Glomerular endothelial cell (primary cell): ENCODE results near the gene IL6ST. TPM values are rescaled to one million over a fixed set of nuclear protein-coding genes. Genes with fewer than 3 reads are reported as not detected.
"Not testable (repeated sequence)": the region's sequence is repeated elsewhere in the genome, so short reads cannot be mapped to it uniquely, and the experiment has no call there.

Experiments
- DNase-seq: peaks from one replicate; pipeline ENCODE4 v3.0.0-alpha.2; 2011; ENCODE audit warnings: low read depth, low spot score; ENCODE audit errors: extremely low read depth
- total RNA-seq: library from RNA; depleted of rRNA; stranded (reverse); fragments of >200 nt; gene quantifications from 2 replicates; pipeline ENCODE4 v1.2.3, GENCODE V29; 2015

The IL6ST gene
- total RNA-seq, 1 donor from 2014 or later = 434 TPM

- no peak for DNase-seq
Measured at GRCh38 chr5:56006094-56006493, 11.3 kb upstream of the IL6ST start.

DNA sequence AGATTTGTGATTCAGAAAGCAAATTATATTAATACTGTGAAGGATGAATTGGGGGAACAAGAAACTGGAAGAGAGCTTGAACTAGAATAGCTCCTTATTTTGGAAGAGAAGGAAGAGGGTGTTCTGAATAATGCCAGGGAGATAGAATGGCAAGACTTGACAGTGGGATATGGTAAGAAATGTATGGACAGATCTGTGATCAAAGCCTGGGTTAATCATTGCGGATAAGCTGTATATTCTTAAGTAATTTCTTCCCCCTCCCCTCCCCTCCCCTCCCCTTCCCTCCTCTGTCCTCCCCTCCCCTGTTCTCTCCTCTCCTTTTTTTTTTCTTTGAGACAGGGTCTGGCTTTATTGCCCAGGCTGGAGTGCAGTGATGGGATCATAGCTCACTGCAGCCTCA, 10.1 kb upstream of the IL6ST start:
- DNase-seq = no peak

- DNase-seq = no peak
Measured at GRCh38 chr5:56003679-56004078, 8.9 kb upstream of the IL6ST start.

DNA sequence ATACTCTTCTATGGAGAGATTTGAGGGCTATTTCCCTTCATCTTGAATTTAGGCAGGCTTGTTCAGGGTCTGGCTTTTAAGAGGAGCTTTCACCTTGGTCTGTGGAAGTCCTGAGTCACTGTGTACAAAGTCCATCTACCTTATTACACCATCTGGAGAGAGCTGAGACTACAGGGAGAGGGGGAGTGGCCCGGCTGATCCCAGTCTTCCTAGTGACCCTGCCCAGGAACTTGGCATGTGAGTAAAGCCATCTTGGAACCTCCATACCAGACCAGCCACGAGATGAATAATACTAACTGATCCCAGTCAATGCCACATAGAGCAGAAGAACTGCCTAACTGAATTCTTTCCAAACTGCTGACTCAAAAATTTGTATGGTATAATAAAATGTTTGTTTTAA, 8.4 kb upstream of the IL6ST start:
- no peak for DNase-seq

DNA sequence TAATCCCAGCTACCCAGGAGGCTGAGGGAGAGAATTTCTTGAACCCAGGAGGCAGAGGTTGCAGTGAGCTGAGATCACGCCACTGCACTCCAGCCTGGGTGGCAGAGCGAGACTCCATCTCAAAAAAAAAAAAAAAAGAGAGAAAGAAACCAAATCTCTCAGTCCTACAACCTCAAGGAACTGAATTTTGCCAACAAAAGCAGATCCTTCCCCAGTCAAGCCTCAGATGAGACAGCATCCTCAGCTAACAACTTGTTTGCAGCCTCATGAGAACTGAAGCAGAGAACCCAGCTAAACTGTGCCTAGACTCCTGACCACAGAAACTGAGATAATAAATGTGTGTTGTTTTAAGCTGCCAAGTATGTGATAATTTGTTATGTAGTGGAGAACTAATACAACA, 7.5 kb upstream of the IL6ST start:
- DNase-seq = no peak

GRCh38 chr5:56000221-56000620, 5.5 kb upstream of the IL6ST start:
- DNase-seq = not testable (repeated sequence)

- no peak for DNase-seq
Measured at GRCh38 chr5:55998966-55999365, 4.2 kb upstream of the IL6ST start.

GRCh38 chr5:55997742-55998351, 3.1 kb upstream of the IL6ST start:
- no peak for DNase-seq

DNA sequence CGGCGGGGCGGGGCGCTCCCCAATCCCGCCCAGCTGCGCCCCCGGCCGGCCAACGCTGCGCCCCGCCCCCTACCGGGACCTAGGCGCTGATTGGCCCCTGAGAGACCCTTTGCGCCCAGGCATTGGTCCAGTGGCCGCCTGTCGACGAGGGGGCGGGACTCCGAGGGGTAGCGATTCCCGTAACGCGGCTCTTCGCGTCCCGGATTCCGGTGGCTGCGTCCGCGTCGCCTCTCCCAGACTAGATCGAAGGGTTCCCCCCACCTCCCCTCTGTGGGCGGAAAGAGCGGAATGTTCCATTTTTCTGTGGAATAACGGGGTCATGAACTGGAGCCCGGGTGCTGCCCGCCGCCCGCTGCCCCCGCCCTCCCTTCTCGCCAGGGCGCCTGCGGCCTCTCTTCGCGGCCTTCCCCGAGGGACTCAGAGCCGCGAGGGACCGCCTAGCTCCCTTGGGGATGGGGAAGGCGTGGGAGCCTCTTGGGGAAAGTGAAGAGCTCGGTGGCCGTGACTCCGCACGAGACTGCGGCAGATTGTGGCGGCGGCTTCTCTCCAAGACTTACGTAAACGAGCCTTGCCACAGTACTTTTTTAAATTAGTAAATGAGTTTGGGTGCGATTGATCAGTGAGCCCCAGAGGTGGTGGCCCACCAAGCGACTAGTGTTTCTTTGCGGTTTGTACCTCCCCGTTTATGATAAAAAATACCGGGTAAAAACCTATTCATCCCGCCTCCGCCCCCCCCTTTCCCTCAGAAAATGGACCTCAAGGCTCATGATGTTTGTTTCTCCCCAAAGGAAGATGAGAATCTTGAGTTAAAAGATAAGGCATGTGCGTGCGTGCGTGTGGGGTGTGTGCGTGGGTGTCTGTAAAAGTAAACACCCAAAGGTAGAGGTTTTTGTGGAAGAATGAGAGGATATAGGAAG, 493 bp upstream of the IL6ST start:
- peak; percentile 77 for DNase-seq

- DNase-seq = no peak
Measured at GRCh38 chr5:55993731-55994494, 850 bp downstream of the IL6ST start.

DNA sequence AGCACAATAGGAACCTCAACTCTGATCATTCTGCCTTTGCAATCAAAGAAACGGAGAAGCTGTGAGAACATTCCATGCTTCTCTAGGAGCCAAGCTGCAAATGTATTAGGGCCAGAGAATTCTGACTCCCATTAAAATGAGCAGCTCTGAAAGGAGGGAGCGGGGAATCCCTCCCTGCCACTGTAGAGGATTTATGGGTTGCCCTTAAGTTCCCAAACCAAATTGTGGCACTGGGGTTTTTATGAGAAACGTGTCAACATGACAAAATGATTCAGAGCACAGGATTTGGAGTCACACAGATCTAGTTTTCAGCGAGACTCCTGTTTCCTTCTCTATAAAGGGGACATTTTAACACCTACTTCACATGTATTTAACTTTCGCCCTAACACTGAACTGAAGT, 1.8 kb downstream of the IL6ST start:
- DNase-seq = no peak

- no peak for DNase-seq
Measured at GRCh38 chr5:55991768-55992486, 2.8 kb downstream of the IL6ST start.

DNA sequence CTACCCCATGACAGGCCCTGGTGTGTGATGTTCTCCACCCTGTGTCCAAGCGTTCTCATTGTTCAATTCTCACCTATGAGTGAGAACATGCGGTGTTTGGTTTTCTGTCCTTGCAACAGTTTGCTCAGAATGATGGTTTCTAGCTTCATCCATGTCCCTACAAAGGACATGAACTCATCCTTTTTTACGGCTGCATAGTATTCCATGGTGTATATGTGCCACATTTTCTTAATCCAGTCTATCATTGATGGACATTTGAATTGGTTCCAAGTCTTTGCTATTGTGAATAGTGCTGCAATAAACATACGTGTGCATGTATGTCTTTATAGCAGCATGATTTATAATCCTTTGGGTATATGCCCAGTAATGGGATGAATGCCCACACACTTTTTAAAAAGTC, 3.9 kb downstream of the IL6ST start:
- DNase-seq = not testable (repeated sequence)

- DNase-seq = no peak
Measured at GRCh38 chr5:55989860-55990259, 4.9 kb downstream of the IL6ST start.

DNA sequence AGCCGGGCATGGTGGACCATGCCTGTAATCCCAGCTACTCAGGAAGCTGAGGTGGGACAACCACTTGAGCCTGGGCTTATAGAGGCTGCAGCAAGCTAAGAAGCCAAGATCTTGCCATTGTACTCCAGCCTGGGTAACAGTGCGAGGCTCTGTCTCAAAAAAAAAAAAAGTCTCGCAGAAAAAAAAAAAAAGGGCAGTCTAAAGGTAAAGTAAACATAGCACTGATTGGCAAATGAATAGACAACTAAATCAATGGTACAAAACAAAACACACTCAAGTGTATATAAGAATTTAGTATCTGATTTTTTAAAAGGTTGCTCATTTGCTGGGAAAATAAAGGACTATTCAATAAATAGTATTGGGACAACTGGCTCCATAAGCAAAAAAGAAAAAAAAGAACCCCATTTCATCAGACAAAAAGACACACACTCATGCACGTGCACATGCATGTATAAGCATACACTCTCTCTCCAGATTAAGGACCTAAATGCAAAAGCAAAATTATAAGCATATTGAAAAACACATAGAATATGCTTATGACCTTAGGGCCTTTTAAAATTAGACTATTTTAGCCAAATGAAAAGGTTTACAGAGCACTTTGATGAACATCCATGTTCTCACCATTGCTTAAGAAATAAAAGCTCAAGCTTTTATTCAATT, 5.7 kb downstream of the IL6ST start:
- DNase-seq = no peak

GRCh38 chr5:55988428-55988827, 6.3 kb downstream of the IL6ST start:
- DNase-seq = not testable (repeated sequence)

DNA sequence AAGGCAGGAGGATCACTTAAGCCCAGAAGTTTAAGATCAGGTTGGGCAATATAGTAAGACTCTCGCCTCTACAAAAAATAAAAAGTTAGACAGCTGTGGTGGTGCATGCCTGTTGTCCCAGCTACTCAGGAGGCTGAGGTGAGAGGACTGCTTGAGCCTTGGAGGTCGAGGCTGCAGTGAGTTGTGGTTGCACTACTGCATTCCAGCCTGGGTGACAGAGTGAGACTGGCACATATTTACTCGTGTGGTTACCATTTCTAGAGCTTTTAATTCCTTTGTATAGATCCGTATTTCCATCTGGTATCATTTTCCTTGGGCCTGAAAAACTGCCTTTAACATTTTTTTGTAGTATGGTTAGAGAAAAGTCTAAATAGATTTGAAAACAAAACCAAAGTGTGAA, 7.8 kb downstream of the IL6ST start:
- DNase-seq = no peak

- DNase-seq = no peak
Measured at GRCh38 chr5:55985181-55985580, 9.6 kb downstream of the IL6ST start.

GRCh38 chr5:55983986-55984385, 10.8 kb downstream of the IL6ST start:
- DNase-seq = no peak

DNA sequence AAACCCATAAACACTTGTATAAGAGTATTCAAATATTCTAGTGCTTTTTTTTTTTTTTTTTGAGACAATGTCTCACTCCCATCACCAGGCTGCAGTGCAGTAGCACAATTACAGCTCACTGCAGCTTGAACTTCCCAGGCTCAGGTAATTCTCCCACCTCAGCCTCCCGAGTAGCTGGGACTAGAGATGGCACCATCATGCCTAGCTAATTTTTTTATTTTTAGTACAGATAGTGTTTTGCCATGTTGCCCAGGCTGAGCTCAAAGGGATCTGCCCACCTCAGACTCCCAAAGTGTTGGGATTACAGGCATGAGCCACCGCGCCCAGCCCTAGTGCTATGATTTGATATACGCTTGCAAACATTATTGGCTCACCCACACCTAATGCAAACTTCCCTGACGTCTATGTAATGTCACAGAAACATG, 11.8 kb downstream of the IL6ST start:
- no peak for DNase-seq
